HUDEP-2 (cell line): Measurements from ENCODE around the gene FIGLA.
"Not testable (repeated sequence)": the region's sequence is repeated elsewhere in the genome, so short reads cannot be mapped to it uniquely, and the experiment has no call there.

Source experiments
- DNase-seq, 76 experiments: peaks; one replicate each; lab custom pipeline; 2025; ENCODE audit not compliant: unreplicated experiment in 76 of 76; lab: John Stamatoyannopoulos, UW

Gene FIGLA

DNA sequence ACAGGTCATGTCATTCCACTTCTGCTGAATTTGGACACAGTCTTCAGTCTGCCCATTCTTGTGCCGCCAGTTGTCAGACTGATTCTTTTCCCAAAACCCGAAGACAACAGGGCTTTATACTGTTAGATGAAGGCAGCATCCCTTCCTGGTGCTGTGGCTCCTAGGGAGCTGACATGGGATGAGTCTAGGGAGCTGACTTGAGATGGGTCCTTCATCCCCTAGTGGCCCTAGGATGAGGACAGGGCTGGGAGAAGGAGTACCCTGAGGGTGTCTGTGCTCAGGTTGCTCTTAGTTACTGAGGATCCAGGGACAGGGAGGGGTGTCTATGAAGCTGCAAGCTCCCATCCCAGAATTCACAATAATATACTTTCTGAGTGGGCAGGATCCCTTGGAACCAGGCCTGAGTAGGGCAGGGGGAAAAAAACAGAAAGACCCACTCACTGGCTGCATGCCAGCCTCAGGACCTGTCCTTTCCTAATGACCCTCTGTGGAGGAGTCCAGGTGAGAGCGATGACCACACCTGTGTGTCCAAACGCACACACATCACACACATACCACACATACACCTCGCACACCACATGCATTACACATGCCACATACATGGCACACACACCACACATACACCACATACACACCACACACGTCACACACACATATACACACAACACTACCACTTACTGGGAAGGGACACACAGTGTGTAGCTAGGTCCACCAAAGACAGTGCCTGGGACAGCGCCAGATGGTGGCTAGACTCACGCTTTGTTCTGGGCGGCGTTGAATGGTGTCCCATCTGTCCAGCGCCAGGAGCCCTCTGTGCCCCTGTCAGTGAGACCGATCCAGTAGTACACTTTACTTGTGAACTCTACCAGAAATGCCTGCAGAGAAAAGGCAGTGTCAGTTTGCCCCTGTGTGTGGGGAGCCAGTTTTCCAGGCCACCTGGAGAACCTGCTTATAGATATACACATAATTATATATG, 18.8 kb upstream of the FIGLA start:
- DNase-seq: no peak

DNA sequence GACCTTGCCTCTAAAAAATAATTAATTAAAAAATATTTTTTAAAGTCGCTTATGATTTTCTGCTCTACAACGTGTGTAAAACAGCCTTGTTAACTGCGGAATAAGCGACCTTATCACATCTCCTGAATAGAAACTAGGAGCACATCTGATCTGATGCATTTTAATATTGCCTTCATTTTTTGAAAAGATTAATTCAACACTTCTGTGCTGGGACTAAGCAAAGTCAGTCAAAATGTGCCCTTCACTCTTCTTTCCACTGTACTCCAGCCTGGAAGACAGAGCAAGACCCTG, 17.3 kb upstream of the FIGLA start:
- no peak for DNase-seq

DNA sequence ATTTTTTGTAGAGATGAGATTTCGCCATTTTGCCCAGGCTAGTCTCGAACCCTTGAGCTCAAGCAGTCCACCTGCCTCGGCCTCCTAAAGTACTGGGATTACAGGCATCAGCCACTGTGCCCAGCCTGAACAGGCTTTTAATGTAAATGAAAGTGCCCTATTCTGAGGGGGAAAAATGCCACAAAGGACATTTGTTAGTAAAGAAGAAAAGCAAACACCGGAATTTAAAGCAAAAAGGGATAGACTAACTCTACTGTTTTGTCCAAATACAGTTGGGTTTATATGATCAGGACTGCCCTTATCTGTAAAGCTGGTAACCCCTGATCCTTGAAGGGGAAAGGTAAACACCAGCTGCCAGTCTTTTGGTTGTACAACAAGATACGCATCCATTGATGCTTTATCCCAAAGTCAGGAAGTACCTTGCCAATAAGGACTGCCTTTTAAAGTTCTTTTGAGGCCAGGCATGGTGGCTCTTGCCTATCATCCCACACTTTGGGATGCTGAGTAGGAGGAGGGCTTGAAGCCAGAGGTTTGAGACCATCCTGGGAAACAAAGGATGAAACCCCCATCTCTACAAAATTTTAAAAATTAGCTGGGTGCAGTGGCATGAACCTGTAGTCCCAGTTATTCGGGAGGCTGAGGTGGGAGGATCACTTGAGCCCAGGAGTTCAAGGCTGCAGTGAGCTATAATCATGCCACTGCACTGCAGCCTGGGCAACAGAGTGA, 16.8 kb upstream of the FIGLA start:
- no peak for DNase-seq

DNA sequence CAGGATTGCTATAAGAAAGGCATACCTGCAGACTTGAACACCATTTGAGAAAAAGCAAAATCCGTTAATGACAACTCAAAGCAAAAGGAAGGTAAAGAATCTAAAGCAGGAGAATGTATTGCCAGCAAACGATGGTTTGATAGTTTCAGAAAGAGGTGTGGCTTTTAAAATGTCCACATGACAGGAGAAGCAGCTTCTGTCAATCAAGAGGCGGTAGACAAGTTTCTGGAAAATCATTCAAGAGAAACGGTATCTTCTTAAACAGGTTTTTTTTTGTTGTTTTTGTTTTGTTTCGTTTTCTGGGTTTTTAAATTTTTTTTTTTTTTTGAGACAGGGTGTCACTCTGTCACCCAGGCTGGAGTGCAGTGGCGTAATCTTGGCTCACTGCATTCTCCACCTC, 16.2 kb upstream of the FIGLA start:
- no peak for DNase-seq

DNA sequence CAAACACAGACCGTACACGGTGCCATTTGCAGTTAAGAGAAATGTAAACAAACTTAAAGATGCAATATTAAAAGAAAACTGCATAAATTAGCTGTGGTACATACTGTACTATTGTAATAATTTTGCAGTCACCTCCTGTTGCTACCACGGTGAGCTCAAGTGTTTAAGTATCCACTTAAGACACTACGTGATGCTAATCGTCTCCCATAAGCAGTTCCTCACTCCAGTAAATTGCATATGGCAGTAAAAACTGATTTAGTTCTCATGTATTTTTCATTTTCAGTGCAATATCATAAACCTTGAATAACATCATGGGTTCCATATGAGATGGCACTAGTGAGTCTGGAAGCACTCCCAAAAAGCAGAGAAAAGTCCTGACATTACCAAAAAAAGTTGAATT, 15.6 kb upstream of the FIGLA start:
- DNase-seq: no peak

DNA sequence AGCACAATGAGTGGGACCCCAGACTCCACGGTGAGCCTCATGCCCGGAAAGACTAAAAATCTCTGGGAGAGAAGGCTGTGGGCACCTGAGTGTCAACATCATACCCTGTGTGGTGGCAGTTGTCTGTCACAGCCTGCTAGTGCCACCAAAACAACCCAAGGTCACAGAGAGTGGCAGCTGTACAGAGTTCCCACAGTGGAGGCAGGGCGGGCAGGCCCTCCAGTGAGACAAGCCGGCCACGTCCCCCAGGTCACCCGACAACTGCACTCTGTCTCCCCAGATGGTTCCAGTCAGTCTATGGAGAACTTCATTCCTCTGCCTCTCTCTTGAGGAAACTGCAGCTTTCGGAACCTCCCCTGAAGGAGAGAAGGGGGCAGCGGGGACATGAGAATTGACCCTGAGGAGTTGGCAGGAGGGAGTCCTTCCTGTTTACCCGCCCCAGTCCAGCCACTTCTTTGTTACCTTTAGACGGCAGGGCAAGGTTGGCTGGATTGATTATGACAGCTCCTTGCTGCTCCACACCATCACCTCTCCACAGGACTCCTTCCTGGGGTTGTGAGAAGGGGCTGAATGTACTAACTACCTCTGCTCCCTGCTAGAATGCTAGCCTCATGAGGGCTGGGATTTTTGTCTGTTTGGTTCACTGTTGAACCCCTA, 11.3 kb upstream of the FIGLA start:
- DNase-seq: no peak

DNA sequence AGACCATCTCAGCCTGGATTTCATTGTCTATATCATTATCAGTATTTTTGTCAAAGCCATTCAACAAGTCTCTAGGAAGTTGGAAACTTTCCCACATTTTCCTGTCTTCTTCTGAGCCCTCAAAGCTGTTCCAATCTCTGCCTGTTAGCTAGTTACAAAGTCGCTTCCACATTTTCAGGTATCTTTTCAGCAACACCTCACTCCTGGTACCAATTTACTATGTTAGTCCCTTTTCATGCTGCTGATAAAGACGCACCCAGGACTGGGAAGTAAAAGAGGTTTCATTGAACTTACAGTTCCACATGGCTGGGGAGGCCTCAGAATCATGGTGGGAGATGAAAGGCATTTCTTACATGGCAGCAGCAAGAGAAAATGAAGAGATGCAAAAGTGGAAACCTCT, 9.3 kb upstream of the FIGLA start:
- no peak for DNase-seq

DNA sequence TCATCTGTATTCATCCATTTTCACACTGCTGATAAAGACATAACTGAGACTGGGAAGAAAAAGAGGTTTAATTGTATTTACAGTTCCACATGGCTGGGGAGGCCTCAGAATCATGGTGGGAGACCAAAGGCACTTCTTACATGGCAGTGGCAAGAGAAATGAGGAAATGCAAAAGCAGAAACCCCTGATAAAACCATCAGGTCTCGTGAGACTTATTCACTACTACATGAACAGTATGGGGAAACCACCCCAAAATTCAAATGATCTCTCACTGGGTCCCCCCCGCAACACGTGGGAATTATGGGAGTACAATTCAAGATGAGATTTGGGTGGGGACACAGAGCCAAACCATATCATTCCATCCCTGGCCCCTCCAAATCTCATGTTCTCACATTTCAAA, 7.6 kb upstream of the FIGLA start:
- DNase-seq: not testable (repeated sequence)

DNA sequence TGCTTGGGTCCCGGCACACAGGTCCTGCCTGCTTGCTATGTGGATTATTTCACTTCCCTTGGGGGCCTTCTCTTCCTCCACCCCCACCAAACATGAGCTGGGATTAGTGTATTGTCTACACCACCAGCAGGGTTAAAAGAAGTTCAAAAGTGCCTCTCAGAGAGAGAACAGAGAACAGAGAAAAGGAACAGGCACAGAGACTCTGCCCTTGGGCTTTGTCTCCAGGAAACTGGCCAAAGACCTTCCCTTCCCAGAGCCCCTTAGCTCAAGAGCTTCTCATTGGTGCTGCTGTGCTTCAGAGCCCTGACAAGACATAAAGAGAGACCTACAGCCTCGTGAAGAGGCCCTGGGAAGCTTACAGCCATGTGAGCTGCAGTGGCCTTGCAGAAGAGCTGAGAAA, 7.1 kb upstream of the FIGLA start:
- DNase-seq: no peak

DNA sequence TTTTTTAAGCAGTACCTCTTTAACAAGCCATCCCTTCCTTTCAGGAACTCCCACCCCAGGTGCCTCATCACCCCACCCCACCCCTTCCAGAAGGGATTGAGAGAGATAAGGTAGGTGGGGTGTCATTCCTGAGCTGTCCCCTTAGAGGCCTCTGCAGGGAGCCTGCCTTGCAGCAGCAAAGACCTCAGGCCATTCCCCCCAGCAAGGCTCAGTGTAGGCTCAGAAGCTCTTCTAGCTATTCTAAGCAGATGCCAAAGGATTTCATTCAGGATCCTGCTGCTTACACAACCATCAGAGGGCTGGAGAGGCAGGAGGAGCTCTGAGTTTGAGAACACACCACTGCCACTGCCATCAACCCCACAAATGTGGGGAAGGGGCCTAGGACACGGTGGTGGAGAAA, 5.8 kb upstream of the FIGLA start:
- no peak for DNase-seq

DNA sequence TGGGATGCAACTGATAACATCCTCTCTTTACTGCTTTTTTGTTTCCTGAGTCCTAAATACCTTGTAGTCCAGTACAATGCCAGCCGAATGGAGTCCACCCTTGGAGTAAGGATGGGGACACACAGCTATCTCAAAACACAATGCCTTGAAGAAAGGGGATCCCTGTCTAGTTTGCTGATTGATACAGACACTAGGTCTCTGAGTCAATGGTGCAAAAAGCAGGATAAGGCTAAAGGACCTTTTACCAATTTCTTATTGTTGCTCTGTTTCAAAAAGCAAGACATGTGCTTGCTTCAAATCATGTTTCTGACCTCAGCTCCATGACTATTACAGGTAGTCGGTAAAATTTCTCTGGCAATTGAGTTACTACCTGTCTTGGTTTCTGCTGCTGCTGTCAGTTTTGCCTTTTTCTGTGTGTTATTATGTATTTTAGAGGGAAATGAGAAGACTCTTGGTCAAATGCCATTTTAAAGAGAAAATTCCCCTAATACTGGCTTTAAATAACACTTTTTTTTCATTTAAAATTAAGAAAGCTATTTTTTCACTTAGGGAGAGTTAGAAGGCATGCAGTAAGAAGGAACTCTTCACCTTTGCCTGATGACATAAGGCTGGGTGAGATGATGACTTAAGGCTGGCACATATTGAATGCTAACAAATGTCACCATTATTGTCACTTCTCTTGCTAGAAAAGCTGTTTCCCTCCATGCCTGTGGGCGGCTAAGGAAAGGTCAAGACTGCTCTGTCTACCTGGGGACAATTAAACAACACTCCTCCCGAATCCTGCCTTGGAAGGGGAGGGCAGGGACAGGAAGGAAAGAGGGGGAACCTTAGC, 4.9 kb upstream of the FIGLA start:
- DNase-seq: no peak

DNA sequence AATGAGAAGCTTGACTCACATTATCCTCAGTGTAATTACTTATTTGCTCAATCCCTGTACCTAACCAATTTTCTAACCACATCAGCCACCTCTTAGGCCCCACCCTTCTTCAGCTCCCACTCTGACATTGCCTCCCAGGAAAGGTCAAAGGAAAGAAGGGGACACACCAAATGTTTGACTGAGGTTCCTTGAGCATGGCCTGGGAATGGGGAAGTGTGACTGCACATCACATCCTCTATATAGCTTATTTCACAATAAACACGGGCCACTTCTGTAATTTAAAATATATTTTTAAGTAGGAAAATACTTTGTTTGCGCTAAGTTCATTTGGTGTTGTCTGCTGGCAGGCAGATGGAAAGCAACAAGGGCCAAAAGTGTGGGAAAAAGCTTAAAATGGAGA, 3.0 kb upstream of the FIGLA start:
- no peak for DNase-seq

DNA sequence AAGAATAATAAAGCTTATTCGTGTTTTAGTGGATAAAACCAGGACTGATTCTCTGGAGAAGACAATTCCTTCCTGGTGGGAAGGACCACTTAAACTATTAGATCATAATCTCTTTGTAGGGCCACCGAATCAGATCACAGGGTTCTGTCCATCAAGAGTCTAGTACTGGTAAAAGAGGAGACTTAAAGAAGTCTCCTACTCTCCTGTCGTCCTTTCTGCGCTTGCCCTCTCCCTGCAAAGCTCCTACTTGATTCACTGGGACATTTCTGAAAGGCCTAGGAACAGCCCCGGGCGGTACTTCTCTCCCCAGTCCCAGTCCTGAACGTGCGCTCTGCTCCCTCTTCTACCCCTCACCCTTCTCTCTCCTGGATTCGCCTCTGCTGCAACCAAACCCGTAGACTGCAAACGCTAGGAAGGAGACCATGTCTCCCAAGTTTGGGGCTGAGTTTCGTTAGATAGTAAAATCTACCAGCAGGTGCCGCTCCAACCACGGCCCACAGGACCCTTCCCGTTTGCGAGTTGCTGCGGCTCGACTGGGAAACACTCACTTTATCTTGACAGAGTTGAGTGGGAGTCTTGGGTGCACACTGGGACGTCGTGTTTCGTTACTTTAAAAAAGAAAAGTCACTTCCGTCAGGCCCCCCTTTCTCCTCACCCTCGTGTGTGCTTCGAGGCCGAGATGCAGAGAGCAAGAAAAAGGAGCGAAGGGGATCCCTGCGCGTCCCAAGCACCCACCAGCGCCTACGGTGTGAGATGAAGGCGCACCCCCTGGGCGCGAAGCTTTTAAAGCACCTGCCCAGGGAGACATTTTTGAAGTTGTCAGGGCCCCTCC, 923 bp downstream of the FIGLA start:
- DNase-seq: peak in 60 of 76 experiments; percentile 4 to 67 (median 42)

DNA sequence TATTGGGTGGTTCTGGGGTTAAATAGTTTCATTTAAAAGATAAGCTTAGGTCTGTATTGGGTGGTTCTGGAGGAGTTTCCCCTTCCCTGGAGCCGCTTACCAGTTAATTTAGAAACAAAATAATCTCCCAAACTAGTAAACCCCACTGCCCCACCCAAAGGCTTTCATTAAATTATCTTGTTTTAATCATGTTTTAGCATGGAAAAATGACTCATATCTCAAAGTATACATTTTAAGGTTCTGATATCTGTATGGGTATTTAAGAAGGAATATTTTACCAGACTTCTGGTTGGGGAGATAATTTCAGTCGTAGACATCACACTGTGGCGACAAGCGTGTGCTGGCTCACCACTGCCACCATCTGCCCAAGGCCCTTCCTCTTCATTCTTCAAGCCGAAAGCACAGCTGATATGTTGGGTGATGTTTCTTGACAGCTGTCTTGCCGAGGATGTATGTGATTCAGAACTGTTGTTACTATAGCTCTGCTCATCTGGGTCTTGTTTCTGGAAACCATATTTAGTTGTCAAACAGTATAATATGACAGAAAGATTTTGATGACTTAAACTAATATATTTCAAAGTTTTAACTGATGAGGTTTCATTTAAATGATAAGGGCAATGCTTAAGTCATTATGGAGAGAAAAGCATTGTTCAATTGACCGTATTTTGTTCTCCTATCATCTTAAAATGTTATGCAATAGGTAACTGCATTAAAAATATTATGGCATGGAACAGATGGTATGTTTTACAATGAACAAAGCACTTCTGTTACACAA, 5.1 kb downstream of the FIGLA start:
- peak in 70 of 76 experiments; percentile 9 to 85 (median 58) for DNase-seq

DNA sequence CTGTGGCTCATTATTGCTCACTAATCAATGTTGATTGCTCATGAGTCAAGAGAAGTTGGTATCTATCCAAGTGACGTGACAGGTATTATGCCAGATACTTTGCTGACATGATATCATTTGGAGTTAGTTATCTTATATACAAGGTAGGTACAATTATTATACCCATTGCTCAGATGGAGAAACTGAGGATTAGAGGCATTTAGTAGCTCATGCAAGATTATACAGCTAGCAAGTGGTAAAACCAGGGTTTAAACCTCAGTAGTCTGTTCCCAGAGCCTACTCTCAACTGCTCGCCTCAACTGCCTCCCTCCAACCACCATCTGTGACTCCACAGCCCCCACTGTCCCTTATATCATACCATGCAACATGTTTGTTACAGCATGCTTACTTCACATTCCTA, 6.1 kb downstream of the FIGLA start:
- DNase-seq: no peak

DNA sequence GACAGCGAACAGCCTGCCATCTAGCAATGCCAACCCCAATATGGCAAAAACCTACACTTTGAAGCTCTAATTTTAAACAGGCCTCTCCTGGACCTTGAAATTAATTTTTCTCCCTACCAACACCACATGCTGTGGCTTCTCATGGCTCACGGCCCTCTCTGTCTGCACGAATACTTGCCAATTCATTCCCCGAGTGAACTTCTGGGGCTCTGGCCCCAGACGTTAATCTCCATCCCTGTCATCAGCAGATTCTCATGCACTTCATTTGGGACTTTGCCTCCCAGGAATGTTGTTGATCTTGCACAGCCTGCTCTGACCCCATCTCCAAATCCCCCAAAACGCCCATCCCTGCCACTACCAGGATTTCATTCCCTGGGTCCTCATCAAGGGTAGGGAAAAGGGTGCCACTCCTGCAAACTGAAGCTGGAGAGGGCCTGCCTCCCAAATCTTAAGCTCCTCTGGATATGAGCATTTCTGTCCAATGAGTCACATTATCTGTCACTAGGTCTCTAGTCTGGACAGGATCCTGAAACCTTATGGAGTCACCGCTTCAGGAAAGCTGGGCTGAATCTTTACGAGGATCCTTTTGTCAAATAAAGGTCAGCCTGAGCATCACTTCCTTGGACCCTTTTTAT, 10.4 kb downstream of the FIGLA start:
- DNase-seq: no peak

DNA sequence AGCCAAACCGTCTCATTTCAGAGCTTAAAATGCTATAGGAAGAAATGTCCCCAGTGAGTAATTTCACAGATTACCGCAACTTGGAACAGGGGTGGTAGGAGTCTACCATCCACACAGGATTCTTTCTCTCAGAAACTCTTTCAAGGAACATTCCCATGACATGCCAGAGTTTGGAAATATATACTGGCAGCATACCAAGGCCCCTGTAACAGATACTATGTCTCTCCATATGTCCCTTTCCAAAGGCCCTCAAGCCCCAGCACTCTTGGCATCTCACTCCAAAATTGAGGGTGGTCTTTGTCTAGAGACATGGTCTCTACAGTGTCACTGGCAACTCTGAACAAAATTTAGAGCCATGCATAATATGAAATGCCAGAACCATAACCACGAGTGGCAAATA, 11.0 kb downstream of the FIGLA start:
- no peak for DNase-seq

DNA sequence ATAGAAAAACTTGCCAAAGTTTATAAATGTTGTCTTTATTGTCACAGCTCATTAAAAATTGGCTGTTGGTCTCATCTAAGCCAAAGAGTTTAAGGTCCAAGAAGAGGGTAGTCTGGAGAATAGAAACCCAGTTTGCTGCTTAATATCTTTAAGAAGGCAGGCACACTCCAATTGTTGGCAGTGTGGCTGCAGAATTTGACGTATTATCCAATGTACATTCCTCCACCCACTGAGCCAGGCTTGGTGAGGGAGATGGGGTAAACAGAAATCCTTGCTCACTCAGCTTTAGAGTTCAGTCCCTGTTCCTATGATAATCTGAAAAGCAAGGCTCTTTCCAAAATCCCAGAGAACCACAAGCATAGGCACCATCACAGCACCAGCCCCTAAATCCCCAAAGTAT, 11.8 kb downstream of the FIGLA start:
- no peak for DNase-seq

DNA sequence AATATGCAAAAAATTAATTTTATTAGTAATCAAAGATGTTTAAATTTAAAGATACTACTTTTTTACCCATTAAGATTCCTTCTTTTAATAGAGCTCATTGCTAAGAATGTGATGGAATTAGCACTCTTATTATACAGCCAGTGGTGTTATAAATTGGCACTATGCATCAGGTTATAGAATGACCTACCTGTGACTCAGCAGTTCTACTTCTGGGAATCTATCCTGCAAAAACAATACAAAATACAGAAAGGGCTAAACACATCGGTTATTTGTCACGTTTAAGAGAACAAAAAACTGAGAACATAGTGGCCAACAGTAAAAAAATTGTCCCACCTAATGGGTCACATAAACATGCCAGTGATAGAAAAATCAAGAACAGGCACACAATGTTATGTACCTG, 13.0 kb downstream of the FIGLA start:
- no peak for DNase-seq
